Fibroblast of skin of back (primary cell): ENCODE data around the gene DIAPH2.

ENCODE experiments used
- DNase-seq: peaks from one replicate; pipeline ENCODE4 v3.0.0-alpha.2; 2013

DIAPH2 gene

DNA sequence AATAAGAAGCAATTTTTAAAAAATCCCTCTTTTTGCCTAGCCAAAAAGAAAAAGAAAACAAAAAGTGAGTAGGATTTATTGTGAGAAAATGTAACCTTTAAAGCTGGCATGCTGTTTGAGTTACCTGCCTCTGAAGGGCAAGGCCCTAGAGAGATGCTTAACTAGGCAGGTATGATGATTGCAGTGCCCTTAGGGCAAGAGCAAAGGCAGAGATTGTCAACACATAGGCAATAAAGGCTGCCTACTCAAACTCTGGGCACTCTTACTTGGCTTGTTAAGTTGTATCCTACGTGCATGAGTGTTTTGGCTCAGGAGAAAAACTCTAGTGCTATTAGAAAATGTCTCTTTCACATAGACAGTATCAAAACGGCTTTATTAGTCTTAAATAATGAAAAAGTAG lies 505.0 kb downstream of the DIAPH2 start:
- DNase-seq, result no peak

DNA sequence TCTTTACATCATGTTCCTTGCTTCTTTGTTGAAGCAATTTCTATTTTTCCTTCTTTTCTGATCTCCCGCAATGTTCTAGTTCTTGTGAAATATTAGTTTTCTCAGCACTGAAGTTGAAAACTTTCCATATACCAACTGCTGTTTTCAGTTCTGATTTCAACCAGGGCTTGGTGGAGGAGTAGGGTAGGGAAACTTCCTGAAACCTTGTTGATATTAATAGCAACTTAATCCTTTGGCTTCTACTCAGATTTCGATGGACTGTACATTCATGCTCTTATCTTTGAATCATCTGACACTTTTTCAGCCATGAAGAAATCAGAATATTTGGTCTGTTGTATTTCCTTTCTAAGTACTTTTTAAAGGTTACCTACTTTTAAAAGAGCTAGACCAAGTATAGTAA lies 514.9 kb downstream of the DIAPH2 start:
- no peak for DNase-seq

DNA sequence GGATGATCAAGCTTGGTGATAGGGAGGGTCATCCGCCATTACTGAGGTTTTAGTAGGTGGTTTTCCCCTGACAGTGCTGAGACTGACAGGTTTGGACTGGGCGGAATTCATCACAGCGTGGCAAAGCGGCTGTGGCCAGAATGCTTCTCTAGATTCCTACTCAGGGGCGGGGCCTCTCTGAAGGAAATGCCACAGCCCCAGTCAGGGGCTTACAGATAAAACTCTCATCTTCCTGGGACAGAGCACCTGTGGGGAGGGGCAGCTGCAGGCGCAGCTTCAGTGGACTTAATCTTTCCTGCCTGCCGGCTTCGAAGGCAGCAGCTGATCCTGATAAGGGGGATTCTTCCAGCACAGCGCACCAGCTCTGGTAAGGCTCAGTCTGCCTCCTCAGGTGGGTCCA lies 515.8 kb downstream of the DIAPH2 start:
- no peak for DNase-seq

DNA sequence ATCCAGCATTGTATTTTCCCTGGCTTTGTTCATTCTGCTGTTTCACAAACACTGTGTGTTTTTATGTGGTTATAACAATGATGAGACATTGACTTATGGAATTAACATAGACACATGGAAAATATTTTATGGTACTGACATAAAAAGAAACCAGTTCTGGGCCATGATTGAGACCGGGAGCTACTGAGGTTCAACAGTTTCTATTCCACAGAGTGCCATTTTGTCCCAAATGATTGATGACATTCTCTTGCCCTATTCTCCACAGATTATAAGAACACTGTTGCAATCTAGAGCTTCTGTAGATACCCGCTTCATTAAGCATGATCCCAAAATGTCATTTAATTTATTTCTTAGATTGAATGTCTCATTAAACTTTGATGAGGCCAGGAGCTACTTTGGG lies 525.9 kb downstream of the DIAPH2 start:
- no peak for DNase-seq

DNA sequence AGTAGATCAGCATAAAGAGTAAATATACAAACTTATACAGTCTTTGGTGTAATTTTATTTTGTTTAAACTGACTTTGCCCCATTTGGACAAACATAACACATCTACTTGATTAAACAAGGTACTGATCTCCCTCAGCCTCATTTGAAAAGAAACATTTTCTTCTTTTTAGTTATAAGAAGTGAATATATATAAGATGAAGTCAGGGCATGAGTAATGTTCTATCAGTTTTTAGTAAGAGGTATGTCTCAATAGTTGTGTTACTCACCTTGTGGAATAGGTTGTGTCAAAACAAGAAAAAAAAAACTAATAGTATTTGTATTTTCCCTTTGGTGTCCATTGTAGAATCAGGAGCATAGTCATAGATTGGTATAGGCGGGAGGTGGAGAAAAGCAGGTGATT lies 526.4 kb downstream of the DIAPH2 start:
- DNase-seq, result no peak

DNA sequence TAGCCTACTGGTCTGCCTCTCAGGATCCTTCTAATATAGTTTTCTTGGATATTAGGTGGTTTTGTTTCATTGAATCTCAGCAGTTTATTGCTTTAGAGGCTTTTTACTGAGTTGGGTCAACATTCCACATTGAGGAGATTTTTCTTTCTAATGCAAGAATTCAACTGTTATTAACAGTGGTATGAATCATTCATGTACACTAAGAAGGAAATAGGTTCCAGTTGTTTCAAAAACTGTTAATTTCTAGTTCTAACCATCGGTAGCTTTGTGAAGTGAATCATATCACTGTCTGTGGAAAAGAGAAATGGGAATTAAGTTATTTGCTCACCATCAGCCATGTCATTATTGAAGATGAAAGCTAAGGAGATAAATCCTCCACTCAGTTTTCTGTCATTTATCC lies 530.5 kb downstream of the DIAPH2 start:
- peak; percentile 10 for DNase-seq

DNA sequence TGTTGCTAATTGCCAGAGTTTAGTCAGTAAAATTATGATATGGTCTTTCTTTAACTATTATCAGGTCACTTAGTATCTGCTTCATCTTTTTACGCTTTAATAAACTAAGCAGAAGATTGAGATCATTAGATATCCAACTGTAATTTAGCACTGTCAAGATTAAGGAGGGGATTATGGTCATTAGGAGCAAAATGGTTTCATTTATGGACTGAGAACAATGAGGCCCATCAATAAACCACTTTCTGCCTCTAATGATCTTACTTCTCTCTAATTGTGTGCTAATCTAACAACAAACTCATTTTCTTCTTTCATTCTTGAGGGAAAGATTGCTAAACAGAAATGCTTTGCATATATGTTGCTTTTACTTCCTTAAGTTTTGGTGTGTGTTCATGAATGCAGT lies 539.5 kb downstream of the DIAPH2 start:
- no peak for DNase-seq

DNA sequence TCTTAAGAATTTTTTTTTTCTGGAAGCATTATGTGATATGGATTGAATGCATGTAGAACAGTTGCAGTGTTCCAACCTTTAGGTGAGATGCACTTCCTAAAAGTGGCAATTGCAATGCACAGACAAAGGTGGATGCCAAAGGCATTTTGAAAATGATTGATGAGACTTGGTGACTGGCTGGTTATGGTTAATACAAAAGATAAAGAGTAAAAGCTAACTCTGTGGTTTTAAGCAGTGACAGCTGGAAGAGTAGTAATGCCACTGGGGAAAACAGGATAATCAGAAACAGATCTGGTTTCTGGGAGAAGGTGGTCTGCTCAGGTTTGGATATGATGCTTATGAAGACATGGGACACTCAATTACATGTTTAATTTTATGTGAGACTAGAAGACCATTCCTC lies 544.7 kb downstream of the DIAPH2 start:
- no peak for DNase-seq

DNA sequence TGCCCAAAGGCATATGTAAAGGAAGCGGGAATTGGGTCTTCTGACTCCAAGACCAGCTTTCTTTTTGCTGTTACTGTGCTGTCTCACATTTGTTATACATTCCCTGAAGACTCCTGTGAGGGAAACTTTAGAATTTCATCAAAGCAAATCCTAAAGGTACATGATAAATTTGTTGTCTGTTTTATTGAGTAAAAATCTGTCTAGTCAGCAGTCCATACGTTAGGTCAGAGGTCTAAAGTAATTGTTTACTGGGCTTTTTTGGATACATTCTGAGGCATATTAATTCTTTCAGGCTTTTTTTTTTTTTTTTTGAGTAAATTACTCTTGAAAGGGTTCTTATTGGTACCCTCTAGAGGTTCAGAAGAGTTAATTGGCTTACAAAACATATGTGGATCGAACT lies 546.3 kb downstream of the DIAPH2 start:
- no peak for DNase-seq

DNA sequence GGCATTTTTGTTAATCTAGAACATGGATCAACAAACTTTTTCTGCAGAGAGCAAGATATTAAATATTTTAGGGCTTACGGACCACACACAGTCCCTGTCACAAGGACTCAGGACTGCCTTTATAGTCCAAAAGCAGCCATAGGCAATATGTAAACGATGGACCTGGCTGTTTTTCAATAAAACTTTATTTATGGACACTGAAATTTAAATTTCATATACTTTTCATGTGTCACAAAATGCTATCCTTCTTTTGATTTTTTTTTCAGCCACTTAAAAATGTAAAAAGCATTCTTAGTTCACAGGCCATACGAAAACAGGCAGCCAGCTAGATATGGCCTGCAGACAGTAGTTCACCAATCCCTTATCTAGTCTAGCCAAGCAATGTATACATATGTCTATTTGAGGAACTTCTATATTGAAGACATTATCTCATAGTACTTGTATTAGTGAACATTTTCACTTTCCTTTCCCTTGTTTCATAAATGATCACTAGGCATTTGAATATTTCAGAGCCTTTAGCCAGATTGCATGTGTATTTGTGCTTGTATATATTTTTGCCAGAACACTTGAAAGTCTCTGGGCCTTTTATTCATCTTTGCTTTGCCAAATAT lies 549.9 kb downstream of the DIAPH2 start:
- DNase-seq, result no peak

DNA sequence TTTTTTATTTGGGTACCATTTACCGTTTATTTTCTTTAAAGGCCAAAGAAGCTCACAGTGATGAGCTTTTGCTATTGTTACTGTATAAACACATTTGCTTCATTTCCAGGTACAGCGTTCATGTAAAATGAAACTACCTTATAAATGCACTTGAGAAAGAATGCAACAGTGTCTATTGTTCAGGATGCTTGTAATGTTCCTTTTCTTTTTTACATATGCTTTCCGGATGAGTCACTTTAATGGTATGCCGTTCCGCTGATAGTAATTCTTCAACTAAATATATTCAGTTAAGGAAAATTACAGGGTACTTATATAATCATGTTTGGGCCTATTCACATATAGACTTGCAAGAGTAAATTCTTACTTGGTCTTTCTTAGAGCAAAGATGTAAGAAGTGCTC lies 554.0 kb downstream of the DIAPH2 start:
- peak; percentile 41 for DNase-seq

DNA sequence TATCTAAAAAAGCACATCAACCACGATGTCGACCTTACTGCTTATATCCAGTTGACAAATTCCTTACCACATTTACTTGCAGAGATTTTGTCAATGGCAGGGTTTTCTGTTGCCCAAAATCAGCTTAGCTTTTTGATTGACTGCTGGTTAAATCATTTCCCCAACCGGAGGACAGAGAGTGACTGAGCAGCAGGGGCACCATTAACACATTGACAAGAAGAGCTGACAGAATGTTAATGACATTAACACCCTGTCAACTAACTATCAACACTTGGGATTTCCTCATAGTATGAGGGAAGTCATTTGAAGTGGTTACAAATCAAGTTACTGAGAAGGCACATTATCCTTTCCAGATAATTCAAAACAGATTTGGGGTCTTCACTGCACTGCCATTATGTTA lies 567.5 kb downstream of the DIAPH2 start:
- DNase-seq, result no peak

DNA sequence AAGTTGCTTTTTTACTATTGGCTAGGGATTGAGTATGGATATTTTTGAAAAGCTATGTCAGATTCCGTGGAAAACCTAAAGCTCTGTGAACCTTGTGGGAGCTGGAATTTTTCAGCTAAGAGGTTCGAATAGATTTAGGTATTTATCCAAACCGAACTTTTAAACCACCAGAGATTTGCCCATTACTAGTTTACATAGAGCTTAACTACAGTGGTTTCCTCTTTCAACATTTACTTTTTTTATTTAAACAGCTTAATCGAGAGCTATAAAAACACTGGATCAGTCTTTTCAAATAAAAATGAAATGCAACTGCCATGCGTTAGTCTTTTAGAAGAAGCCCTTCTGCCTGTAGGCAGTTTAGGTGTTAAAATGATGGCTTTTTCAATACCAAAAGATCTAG lies 576.0 kb downstream of the DIAPH2 start:
- no peak for DNase-seq

DNA sequence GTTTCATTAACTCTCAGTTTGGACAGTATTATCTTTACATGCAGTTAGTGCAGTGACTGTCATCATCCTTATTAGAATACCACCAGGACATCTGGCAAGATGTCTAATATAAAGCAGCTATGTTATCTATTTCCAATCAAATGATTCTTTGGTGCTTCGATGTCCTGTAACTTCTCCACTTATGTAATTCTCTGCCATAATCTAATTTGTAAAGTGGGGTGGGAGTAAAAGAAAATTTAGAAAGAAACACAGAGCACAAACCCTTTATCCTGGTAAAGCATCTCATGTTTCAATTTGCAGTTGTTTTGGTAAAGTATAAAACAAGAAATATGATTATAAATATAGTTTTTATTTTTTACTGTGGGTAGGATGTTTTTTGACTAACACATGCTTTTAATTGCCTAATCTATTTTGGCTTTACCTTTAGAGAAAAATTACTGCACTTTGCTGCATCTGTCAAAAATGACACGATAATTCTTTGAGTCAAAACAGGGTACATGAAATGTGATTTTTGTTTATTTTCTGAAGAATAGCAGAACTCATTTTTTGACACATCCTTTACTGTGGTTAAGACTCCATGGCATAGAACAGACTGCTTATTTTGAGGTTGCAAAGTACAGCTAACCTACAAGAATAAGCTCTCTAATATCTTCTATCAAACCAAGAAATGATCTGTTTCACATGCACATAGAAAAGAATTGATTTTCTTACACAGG lies 581.9 kb downstream of the DIAPH2 start:
- DNase-seq, result no peak

DNA sequence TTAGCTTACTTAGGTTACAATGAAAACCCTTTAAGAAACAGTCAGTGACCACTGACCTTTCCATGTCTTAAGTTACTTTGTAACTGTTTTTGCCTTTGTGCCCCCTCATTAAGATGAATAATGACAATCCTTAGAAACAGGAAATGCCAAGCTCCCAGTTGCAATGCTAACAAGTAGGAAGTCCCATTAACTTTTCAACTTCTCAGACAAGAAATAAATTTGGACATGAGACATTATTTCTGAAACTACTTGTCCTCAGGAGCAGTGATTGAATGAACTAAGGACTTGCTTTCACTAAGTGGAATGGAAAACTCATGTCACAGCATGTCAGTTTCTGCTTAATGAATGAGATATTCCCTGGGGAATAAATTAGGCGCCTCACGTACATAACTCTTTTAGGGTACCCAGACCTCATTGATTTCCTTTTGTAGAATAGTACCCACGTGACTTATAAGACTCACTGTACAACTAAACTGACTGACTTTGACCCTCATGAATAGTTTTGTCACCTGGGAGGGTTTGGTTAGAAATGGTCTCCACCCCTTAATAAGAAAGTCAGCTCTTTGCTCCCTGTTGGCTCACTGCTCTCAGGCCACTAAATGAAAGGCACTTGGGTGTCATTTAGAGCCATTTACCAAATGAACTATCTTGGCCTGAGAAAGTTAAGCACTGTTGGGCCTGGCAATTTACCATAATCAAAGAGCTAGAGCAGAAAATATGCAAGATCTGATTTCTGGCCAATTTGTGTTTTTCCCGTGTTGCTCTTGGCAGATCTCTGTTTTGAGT lies 582.9 kb downstream of the DIAPH2 start:
- no peak for DNase-seq

DNA sequence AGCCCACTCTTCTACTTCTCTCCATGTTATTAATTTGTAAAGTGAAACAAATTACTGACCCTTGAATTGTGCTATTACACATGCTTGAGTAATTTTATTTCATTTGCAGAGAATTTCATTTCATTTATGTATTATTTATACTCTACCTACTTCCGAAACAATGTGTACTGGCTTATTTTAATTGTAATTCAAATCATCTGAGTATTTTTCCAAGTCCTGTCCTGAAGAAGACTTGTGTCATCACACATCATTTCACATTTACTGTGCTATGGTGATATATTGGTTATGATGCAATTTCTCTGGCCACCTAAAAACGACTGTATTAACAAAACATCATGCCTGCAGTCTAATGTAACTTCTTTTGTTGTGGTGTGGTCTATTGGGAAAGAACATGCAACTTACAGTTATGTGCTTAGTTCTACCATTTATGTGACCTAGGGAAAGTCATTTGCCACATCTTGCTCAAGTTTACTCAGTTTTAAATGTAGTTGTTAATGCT lies 583.6 kb downstream of the DIAPH2 start:
- no peak for DNase-seq

DNA sequence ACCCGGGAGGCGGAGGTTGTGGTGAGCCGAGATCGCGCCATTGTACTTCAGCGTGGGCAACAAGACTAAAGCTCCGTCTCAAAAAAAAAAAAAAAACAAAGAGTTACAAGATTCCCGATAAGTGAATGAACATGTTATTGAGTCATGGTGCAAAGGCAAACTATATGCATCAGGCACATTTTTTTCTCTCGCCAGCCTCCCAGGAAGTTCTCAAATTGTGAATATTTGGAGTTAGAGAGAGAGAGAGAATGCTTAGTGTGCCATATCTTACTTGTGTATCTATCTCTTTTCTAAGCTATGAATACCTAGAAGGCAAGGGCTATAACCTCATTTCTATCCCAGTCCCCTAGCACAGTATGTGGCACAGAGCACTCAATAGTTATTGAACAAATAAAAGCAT lies 599.9 kb downstream of the DIAPH2 start:
- no peak for DNase-seq

DNA sequence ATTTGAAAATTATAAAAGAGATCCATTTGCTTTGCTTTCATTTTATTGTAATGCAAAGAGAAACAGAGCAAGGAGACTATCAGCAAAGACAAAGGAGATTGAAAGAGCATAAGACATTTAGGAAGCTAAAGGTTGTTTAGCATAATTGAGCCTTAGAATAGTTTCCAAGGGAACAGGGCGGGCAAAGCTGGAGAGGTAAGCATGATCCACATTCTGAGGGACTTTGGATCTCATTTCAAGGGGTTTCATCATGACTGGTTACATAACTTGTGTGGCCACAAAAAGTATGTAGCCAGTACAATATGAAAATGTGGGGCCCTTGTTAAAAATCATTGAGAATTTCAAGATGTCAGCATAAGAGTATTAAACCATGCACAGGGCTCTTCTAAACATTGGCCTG lies 605.6 kb downstream of the DIAPH2 start:
- no peak for DNase-seq

DNA sequence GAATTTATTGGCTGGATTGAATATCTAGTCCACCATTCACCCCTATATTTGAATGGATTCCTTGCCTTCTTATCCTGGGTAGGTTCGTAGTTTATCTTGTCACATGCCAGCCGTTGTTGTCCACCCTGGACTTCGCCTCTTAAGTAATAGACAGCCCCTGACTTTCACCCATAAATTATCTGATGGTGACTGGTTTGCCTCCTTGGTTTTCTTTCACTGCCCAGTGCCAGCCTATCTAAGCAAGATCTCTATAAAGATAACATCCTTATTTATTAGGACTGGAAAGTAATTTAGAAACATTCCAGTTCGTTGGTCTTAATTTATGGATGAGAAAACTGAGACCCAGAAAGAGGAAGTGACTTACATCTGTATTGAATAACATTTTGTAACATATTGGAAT lies 609.4 kb downstream of the DIAPH2 start:
- no peak for DNase-seq

DNA sequence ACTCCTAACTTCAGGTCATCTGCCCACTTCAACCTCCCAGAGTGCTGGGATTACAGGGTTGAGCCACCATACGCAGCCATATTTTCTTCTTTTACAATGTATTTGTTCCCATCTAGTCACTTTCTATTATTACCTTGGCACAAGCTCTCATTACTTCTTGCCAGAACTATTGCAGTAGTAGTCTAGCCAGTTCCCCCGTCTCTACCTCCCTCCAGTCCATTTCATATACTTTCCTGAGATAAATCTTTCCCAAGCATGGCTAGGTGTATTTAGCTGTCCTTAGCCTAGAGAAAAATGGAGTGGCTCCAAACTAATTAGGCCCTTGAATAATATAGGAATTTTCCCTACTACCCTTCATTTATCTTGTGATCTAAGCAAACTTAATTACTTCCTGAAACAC lies 611.3 kb downstream of the DIAPH2 start:
- DNase-seq, result no peak

DNA sequence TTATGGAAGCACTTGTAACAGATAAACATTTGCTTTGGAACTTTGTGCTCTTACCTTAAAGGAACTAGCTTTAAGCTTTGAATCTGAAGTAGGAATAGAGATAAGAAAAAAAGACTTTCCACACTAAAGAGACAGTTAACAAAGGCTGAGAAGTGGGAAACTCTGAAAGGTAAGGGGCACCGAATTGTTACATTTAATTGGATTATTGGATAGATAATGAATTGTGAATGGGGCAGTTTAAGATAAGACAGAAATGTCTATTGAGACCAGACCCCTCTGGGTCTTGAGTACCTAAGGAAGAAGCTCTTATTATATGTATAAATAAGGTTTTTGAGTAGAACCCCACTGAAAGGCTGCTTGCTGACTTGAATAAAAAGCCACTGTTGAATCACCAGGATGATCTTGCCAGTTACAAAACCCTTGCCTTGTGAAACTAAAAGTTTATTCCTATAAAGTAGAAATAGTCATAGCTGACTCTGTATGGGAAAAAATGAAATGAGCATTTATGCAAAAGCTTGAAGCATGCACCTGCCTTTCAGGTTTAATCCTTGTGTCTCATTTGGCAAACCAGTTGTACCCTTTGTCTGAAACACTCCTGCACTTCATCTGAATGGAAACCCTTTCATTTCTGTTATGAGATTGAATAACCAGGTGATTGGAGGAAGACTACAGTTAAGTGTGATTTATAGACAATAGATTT lies 622.3 kb downstream of the DIAPH2 start:
- no peak for DNase-seq

DNA sequence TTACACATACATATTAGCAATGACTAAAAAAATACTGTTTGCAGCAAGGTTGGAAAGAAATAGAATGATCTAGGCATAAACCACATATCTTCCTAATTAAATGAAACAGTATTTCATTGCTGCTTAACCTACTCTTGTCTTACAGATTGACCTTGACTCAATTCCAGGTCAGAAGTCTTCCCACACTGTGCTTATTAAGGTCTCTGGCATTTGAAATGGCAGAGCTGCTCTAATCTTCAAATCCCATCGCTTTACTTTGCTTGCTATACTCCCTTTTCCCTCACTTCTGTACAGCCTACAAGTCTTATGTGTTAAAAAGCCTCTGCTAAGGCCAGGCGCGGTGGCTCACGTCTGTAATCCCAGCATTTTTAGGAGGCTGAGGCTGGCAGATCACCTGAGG lies 623.5 kb downstream of the DIAPH2 start:
- no peak for DNase-seq

DNA sequence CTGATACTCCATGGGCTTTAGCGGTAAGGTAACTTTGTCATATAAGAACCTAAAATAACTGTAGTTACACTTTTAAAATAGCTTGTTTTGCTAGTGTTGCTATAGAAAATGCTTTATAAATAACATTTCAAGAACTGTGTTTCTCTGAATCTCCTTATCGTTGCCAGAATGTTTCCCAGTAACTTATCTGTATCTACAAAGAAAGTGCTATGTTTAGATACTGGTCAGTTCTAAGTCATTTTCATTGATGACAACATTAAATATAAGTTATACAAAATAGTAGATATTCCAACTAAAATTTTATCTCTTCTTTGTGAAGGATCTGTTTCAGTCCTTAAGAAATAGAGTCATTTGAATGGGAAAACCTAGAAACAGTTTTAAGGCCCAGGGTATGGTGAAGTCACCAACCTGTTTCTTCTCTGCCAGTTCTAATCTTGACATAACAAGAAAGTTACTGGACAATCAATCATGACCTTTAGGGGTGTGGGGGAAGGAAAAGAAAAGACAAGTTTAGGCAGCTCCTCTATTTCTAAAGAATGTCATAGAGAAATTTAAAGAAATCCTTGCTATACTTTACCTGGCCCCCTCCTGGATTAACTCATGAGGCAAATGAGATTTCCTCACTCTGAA lies 625.0 kb downstream of the DIAPH2 start:
- no peak for DNase-seq
